HG02763 (cell line): ENCODE data around the gene RANBP9.

Experiments
- ATAC-seq: cut with Tn5 transposase; IDR thresholded peaks from one replicate; pipeline ENCODE4 v1.9.1; 2021; ENCODE audit warnings: mild to moderate bottlenecking, moderate library complexity; ENCODE audit not compliant: unreplicated experiment

Gene RANBP9

GRCh38 chr6:13655700-13656099 lies 55.9 kb downstream of the RANBP9 start:
- no peak for ATAC-seq

GRCh38 chr6:13654496-13654895 lies 57.1 kb downstream of the RANBP9 start:
- ATAC-seq = no peak

- ATAC-seq = no peak
Observed at GRCh38 chr6:13653296-13653695, 58.3 kb downstream of the RANBP9 start.

GRCh38 chr6:13649393-13649792 lies 62.2 kb downstream of the RANBP9 start:
- ATAC-seq = no peak

GRCh38 chr6:13648850-13649249 lies 62.8 kb downstream of the RANBP9 start:
- no peak for ATAC-seq

- no peak for ATAC-seq
Observed at GRCh38 chr6:13643125-13643524, 68.5 kb downstream of the RANBP9 start.

GRCh38 chr6:13641315-13641714 lies 70.3 kb downstream of the RANBP9 start:
- ATAC-seq = no peak

- ATAC-seq = no peak
Observed at GRCh38 chr6:13638626-13639025, 73.0 kb downstream of the RANBP9 start.

- ATAC-seq = no peak
Observed at GRCh38 chr6:13638014-13638413, 73.6 kb downstream of the RANBP9 start.

GRCh38 chr6:13635948-13636658 lies 75.5 kb downstream of the RANBP9 start:
- ATAC-seq = no peak

- ATAC-seq = no peak
Observed at GRCh38 chr6:13633343-13633742, 78.3 kb downstream of the RANBP9 start.

GRCh38 chr6:13630499-13630898 lies 81.1 kb downstream of the RANBP9 start:
- no peak for ATAC-seq

- ATAC-seq = no peak
Observed at GRCh38 chr6:13629459-13630116, 82.0 kb downstream of the RANBP9 start.

GRCh38 chr6:13624871-13625288 lies 86.8 kb downstream of the RANBP9 start:
- ATAC-seq = no peak

GRCh38 chr6:13617066-13617465 lies 94.6 kb downstream of the RANBP9 start:
- no peak for ATAC-seq

- ATAC-seq = no peak
Observed at GRCh38 chr6:13615792-13616120, 95.9 kb downstream of the RANBP9 start.

- ATAC-seq = peak; percentile 91
Observed at GRCh38 chr6:13614926-13615791, 96.5 kb downstream of the RANBP9 start, which contains the start of gene NOL7. Gene NOL7, plus strand, starts transcription at chr6:13615335. Its CDS starts 24 bp downstream, at chr6:13615359.

GRCh38 chr6:13614126-13614925 lies 97.3 kb downstream of the RANBP9 start:
- ATAC-seq = peak; percentile 25

- ATAC-seq = no peak
Observed at GRCh38 chr6:13613029-13613594, 98.5 kb downstream of the RANBP9 start.

GRCh38 chr6:13611715-13612114 lies 99.9 kb downstream of the RANBP9 start:
- ATAC-seq = no peak
